Measurements from ENCODE around the gene TTLL11. TPM values are rescaled to one million over a fixed set of nuclear protein-coding genes. Genes with fewer than 3 reads are reported as not detected.

Gene TTLL11
- total RNA-seq, 1 donor from 2014 or later: 6.9 TPM

DNA sequence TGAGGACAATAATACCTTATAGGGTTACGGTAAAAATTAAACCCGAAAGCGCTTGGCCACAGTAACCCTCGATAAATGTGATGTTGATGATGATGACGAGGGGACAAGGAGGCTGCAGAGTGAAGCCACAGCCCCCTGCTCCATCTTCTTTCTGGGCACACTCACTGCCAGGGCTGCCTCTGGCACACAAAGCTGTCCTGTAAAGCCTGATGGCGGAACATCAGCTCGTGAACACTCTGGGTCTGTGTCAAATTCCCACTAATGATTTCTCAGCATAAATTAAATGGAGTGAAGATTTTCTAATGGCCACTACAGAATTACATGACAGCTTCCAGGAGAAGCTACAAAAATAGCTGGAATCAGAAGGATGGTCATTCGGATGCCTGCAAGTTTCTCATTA lies 142.2 kb downstream of the TTLL11 start:
- no peak for FAIRE-seq
- peaks cover 11% of the 10 kb centered on the region for H3K4me1 Mint-ChIP-seq (ENCODE audit: low read depth, unreplicated experiment)
- peaks cover 2% of the 10 kb centered on the region for H3K36me3 Mint-ChIP-seq (ENCODE audit: low read depth, unreplicated experiment)

DNA sequence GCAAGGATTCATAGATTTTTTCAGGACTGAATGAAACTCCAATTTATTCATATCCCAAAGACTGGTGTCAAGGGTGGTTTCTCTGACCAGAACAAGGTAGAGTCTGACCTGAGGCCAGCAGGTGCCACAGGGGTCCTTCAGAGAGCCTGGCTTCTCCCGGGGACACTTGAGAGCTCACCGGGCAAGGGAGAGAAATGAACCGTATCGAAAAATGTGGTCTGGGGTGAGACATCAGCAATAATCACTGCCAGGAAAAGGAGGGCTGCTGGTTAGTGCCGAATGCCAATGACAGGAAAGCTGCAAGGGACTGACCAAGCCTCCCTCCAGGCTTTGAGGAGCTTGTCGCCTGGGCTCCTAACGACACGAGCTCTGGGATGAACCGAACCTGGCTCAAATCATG lies 142.7 kb downstream of the TTLL11 start:
- Histone ChIP-seq H3K79me2 (ENCODE audit: insufficient read depth, low read length) (no peaks in the 10 kb centered on the region), H3K9me3 (ENCODE audit: insufficient read depth, low read depth, low read length) (no peaks in the 10 kb centered on the region), H3K27me3 (ENCODE audit: insufficient read depth, low read length) (no peaks in the 10 kb centered on the region), H3K9ac (ENCODE audit: low read length) (no peak overlapping the region), H3K4me2 (ENCODE audit: low read length) (no peak overlapping the region), H3K36me3 (ENCODE audit: insufficient read depth, low read length) (no peaks in the 10 kb centered on the region), H4K20me1 (ENCODE audit: insufficient read depth, low read length) (no peaks in the 10 kb centered on the region), H3K4me1 (ENCODE audit: insufficient read depth, low read length) (peaks cover 14% of the 10 kb centered on the region), H2AFZ (ENCODE audit: low read depth, low read length) (no peak overlapping the region), H3K27ac (ENCODE audit: low read depth, low read length) (no peak overlapping the region), H3K4me3 (ENCODE audit: insufficient read depth, low read depth, low read length) (no peak overlapping the region)
- Mint-ChIP-seq H3K27ac (ENCODE audit: unreplicated experiment) (no peak overlapping the region), H3K4me3 (ENCODE audit: unreplicated experiment) (no peak overlapping the region), H3K9me3 (ENCODE audit: unreplicated experiment) (peaks cover 2% of the 10 kb centered on the region), H3K4me1 (ENCODE audit: low read depth, unreplicated experiment) (peaks cover 13% of the 10 kb centered on the region), H3K27me3 (ENCODE audit: low read depth, unreplicated experiment) (peaks cover 46% of the 10 kb centered on the region), H3K36me3 (ENCODE audit: low read depth, unreplicated experiment) (peaks cover 2% of the 10 kb centered on the region)
- FAIRE-seq (no peak), DNase-seq (ENCODE audit: low read depth) (no peak)
- TF ChIP-seq EZH2 (IDR thresholded peaks at IDR 0.05; ENCODE audit: insufficient read depth, low read length): no peak
- TF ChIP-seq, protein P1, sequence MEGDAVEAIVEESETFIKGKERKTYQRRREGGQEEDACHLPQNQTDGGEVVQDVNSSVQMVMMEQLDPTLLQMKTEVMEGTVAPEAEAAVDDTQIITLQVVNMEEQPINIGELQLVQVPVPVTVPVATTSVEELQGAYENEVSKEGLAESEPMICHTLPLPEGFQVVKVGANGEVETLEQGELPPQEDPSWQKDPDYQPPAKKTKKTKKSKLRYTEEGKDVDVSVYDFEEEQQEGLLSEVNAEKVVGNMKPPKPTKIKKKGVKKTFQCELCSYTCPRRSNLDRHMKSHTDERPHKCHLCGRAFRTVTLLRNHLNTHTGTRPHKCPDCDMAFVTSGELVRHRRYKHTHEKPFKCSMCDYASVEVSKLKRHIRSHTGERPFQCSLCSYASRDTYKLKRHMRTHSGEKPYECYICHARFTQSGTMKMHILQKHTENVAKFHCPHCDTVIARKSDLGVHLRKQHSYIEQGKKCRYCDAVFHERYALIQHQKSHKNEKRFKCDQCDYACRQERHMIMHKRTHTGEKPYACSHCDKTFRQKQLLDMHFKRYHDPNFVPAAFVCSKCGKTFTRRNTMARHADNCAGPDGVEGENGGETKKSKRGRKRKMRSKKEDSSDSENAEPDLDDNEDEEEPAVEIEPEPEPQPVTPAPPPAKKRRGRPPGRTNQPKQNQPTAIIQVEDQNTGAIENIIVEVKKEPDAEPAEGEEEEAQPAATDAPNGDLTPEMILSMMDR (IDR thresholded peaks at IDR 0.05; ENCODE audit: insufficient read depth, low read depth, low read length): no peak

More for the DNA sequence above, 142.2 kb downstream of the TTLL11 start:
- TF ChIP-seq, protein P1 (IDR thresholded peaks at IDR 0.05; ENCODE audit: insufficient read depth, low read depth, low read length): no peak
- TF ChIP-seq EZH2 (IDR thresholded peaks at IDR 0.05; ENCODE audit: insufficient read depth, low read length): no peak
- no peaks in the 10 kb centered on the region for H3K9me3 ChIP-seq (ENCODE audit: insufficient read depth, low read depth, low read length)
- no peak overlapping the region for H3K9ac ChIP-seq (ENCODE audit: low read length)
- no peaks in the 10 kb centered on the region for H3K79me2 ChIP-seq (ENCODE audit: insufficient read depth, low read length)
- H3K36me3 ChIP-seq (ENCODE audit: insufficient read depth, low read length): no peaks in the 10 kb centered on the region
- Mint-ChIP-seq H3K9me3 (ENCODE audit: unreplicated experiment) (peaks cover 2% of the 10 kb centered on the region), H3K27ac (ENCODE audit: unreplicated experiment) (no peak overlapping the region), H3K4me3 (ENCODE audit: unreplicated experiment) (no peak overlapping the region), H3K27me3 (ENCODE audit: low read depth, unreplicated experiment) (peaks cover 47% of the 10 kb centered on the region)
- DNase-seq (ENCODE audit: low read depth): no peak
- H2AFZ ChIP-seq (ENCODE audit: low read depth, low read length): no peak overlapping the region
- H3K27ac ChIP-seq (ENCODE audit: low read depth, low read length): no peak overlapping the region
- H3K27me3 ChIP-seq (ENCODE audit: insufficient read depth, low read length): no peaks in the 10 kb centered on the region
- H3K4me1 ChIP-seq (ENCODE audit: insufficient read depth, low read length): peaks cover 11% of the 10 kb centered on the region
- no peaks in the 10 kb centered on the region for H4K20me1 ChIP-seq (ENCODE audit: insufficient read depth, low read length)
- no peak overlapping the region for H3K4me3 ChIP-seq (ENCODE audit: insufficient read depth, low read depth, low read length)
- H3K4me2 ChIP-seq (ENCODE audit: low read length): no peak overlapping the region

DNA sequence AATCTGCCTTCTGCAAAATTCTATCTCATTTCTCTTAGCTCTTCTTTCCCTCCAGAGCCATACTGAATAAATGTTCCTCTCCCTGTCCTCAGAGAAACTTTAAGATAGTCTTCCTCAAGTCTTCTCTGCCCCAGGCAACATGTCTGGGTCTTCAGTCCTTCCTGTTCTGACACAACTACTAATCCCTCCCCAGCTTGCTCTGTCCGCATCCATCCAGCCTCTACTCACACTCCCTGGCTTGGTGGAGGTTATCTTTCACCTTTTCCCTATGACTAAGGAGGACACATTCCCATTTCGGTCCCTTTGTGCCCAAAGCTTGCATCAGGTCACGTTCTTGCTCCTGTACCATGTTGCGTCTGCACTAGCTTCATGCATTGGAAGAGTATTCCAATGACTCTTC lies 143.3 kb downstream of the TTLL11 start:
- no peak overlapping the region for H3K27ac Mint-ChIP-seq (ENCODE audit: unreplicated experiment)

More for the DNA sequence above, 143.3 kb downstream of the TTLL11 start:
- H3K27me3 Mint-ChIP-seq (ENCODE audit: low read depth, unreplicated experiment): peaks cover 43% of the 10 kb centered on the region
- no peak for FAIRE-seq
- Histone ChIP-seq H3K9ac (ENCODE audit: low read length) (no peak overlapping the region), H3K4me3 (ENCODE audit: insufficient read depth, low read depth, low read length) (no peak overlapping the region), H3K4me1 (ENCODE audit: insufficient read depth, low read length) (peaks cover 18% of the 10 kb centered on the region), H3K79me2 (ENCODE audit: insufficient read depth, low read length) (no peaks in the 10 kb centered on the region), H3K36me3 (ENCODE audit: insufficient read depth, low read length) (no peaks in the 10 kb centered on the region), H3K9me3 (ENCODE audit: insufficient read depth, low read depth, low read length) (no peaks in the 10 kb centered on the region), H4K20me1 (ENCODE audit: insufficient read depth, low read length) (no peaks in the 10 kb centered on the region), H3K27ac (ENCODE audit: low read depth, low read length) (no peak overlapping the region), H2AFZ (ENCODE audit: low read depth, low read length) (no peak overlapping the region), H3K27me3 (ENCODE audit: insufficient read depth, low read length) (no peaks in the 10 kb centered on the region), H3K4me2 (ENCODE audit: low read length) (no peak overlapping the region)
- no peak overlapping the region for H3K4me3 Mint-ChIP-seq (ENCODE audit: unreplicated experiment)
- no peak for TF ChIP-seq EZH2 (IDR thresholded peaks at IDR 0.05; ENCODE audit: insufficient read depth, low read length)
- TF ChIP-seq, protein P1 (IDR thresholded peaks at IDR 0.05; ENCODE audit: insufficient read depth, low read depth, low read length): no peak
- DNase-seq (ENCODE audit: low read depth): no peak
- peaks cover 11% of the 10 kb centered on the region for H3K4me1 Mint-ChIP-seq (ENCODE audit: low read depth, unreplicated experiment)
- H3K9me3 Mint-ChIP-seq (ENCODE audit: unreplicated experiment): peaks cover 2% of the 10 kb centered on the region
- peaks cover 2% of the 10 kb centered on the region for H3K36me3 Mint-ChIP-seq (ENCODE audit: low read depth, unreplicated experiment)
